Embryonic facial prominence (tissue), 1 donor: ENCODE results near the gene MAPK1.
"Not testable (repeated sequence)": the region's sequence is repeated elsewhere in the genome, so short reads cannot be mapped to it uniquely, and the experiment has no call there.

ENCODE experiments used
- DNase-seq: peaks from one replicate; pipeline ENCODE4 v3.0.0-alpha.2; 2016; ENCODE audit errors: extremely low spot score

The MAPK1 gene

GRCh38 chr22:21818487-21819182, 48.8 kb downstream of the MAPK1 start:
- no peak for DNase-seq

GRCh38 chr22:21817497-21817853, 50.0 kb downstream of the MAPK1 start:
- DNase-seq: not testable (repeated sequence)

- DNase-seq: peak; percentile 58
Observed at GRCh38 chr22:21816787-21817496, 50.5 kb downstream of the MAPK1 start.

GRCh38 chr22:21816472-21816786, 51.0 kb downstream of the MAPK1 start:
- DNase-seq: no peak

GRCh38 chr22:21815958-21816357, 51.5 kb downstream of the MAPK1 start:
- DNase-seq: no peak

- no peak for DNase-seq
Observed at GRCh38 chr22:21815357-21815756, 52.1 kb downstream of the MAPK1 start.

GRCh38 chr22:21811982-21812381, 55.5 kb downstream of the MAPK1 start:
- DNase-seq: no peak

- peak; percentile 16 for DNase-seq
Observed at GRCh38 chr22:21807544-21808529, 59.6 kb downstream of the MAPK1 start.

- not testable (repeated sequence) for DNase-seq
Observed at GRCh38 chr22:21805325-21805724, 62.1 kb downstream of the MAPK1 start.

GRCh38 chr22:21803811-21804249, 63.6 kb downstream of the MAPK1 start:
- no peak for DNase-seq

GRCh38 chr22:21802673-21803072, 64.8 kb downstream of the MAPK1 start:
- no peak for DNase-seq

GRCh38 chr22:21802056-21802455, 65.4 kb downstream of the MAPK1 start:
- DNase-seq: no peak

- DNase-seq: not testable (repeated sequence)
Observed at GRCh38 chr22:21801304-21801644, 66.2 kb downstream of the MAPK1 start.

GRCh38 chr22:21800552-21801303, 66.7 kb downstream of the MAPK1 start:
- no peak for DNase-seq

- no peak for DNase-seq
Observed at GRCh38 chr22:21797444-21798221, 69.8 kb downstream of the MAPK1 start.

GRCh38 chr22:21796863-21797262, 70.6 kb downstream of the MAPK1 start:
- DNase-seq: peak; percentile 10

- no peak for DNase-seq
Observed at GRCh38 chr22:21796231-21796630, 71.2 kb downstream of the MAPK1 start.

GRCh38 chr22:21793716-21794115, 73.7 kb downstream of the MAPK1 start:
- DNase-seq: not testable (repeated sequence)

- no peak for DNase-seq
Observed at GRCh38 chr22:21791635-21792625, 75.5 kb downstream of the MAPK1 start.
